Calu3 (cell line): Measurements from ENCODE around the gene EGFR. TPM values are rescaled to one million over a fixed set of nuclear protein-coding genes. Genes with fewer than 3 reads are reported as not detected.

Source experiments
- BruUV-seq: library from RNA; stranded (reverse); fragments of 400-500 nt; replicated peaks from 2 replicates; lab custom pipeline; 2021; lab: Mats Ljungman, UMichigan
- CTCF ChIA-PET: fragments of 300-600 bp; sonication (Branson Sonifier 250); formaldehyde crosslinking; loops from one replicate; lab custom pipeline; 2022; ENCODE audit warnings: antibody characterized with exemption; lab: Charles Lee
- DNase-seq: peaks from one replicate; pipeline ENCODE4 v3.0.0; 2022
- H3K27ac Mint-ChIP-seq: one replicate; pipeline ENCODE4 v1.8.0; 2022; ENCODE audit warnings: mixed read lengths; ENCODE audit not compliant: unreplicated experiment
- H3K27me3 Mint-ChIP-seq: one replicate; pipeline ENCODE4 v1.8.0; 2022; ENCODE audit warnings: mixed read lengths; ENCODE audit not compliant: unreplicated experiment
- H3K36me3 Mint-ChIP-seq: one replicate; pipeline ENCODE4 v1.8.0; 2022; ENCODE audit warnings: mild to moderate bottlenecking, moderate library complexity, mixed read lengths; ENCODE audit not compliant: insufficient read depth, unreplicated experiment
- H3K4me1 Mint-ChIP-seq: one replicate; pipeline ENCODE4 v1.8.0; 2022; ENCODE audit warnings: mild to moderate bottlenecking, low read depth, mixed read lengths; ENCODE audit not compliant: unreplicated experiment
- H3K4me3 Mint-ChIP-seq: one replicate; pipeline ENCODE4 v1.8.0; 2022; ENCODE audit warnings: mild to moderate bottlenecking, low read depth, moderate library complexity, mixed read lengths; ENCODE audit not compliant: unreplicated experiment
- H3K9me3 Mint-ChIP-seq: one replicate; pipeline ENCODE4 v1.8.0; 2022; ENCODE audit warnings: low read depth, mixed read lengths; ENCODE audit not compliant: unreplicated experiment
- intact Hi-C: fragments of 100-400 bp; cut with micrococcal nuclease; formaldehyde crosslinking; loops from one replicate; pipeline ENCODE4 v1.10.0; 2022; ENCODE audit not compliant: unreplicated experiment
- total RNA-seq: library from RNA; stranded (reverse); gene quantifications from 2 replicates; pipeline ENCODE4 v1.2.3, GENCODE V29; 2022
- TF ChIP-seq, protein P1 (sequence below): fragments of 200-600 bp; IDR thresholded peaks from one replicate; pipeline ENCODE4 v1.8.0; 2022; ENCODE audit warnings: antibody characterized with exemption; ENCODE audit not compliant: unreplicated experiment

Gene EGFR
- total RNA-seq, 1 experiment from 2014 or later, result 87.4 TPM

DNA sequence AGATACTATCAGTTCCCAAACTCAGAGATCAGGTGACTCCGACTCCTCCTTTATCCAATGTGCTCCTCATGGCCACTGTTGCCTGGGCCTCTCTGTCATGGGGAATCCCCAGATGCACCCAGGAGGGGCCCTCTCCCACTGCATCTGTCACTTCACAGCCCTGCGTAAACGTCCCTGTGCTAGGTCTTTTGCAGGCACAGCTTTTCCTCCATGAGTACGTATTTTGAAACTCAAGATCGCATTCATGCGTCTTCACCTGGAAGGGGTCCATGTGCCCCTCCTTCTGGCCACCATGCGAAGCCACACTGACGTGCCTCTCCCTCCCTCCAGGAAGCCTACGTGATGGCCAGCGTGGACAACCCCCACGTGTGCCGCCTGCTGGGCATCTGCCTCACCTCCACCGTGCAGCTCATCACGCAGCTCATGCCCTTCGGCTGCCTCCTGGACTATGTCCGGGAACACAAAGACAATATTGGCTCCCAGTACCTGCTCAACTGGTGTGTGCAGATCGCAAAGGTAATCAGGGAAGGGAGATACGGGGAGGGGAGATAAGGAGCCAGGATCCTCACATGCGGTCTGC, 162.2 kb downstream of the EGFR start:
- no peak for DNase-seq
- no peak overlapping the region for H3K27ac Mint-ChIP-seq
- H3K9me3 Mint-ChIP-seq, result no peaks in the 10 kb centered on the region
- CTCF ChIA-PET, result interaction anchor here (0.6 kb wide), 1 partner anchor 241 kb away, joined by 3 read pairs; no protein-coding TSS in a partner anchor
- intact Hi-C loops, result no loop called here
- no TSS peak for BruUV-seq
- TF ChIP-seq, protein P1, sequence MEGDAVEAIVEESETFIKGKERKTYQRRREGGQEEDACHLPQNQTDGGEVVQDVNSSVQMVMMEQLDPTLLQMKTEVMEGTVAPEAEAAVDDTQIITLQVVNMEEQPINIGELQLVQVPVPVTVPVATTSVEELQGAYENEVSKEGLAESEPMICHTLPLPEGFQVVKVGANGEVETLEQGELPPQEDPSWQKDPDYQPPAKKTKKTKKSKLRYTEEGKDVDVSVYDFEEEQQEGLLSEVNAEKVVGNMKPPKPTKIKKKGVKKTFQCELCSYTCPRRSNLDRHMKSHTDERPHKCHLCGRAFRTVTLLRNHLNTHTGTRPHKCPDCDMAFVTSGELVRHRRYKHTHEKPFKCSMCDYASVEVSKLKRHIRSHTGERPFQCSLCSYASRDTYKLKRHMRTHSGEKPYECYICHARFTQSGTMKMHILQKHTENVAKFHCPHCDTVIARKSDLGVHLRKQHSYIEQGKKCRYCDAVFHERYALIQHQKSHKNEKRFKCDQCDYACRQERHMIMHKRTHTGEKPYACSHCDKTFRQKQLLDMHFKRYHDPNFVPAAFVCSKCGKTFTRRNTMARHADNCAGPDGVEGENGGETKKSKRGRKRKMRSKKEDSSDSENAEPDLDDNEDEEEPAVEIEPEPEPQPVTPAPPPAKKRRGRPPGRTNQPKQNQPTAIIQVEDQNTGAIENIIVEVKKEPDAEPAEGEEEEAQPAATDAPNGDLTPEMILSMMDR, result no peak
- peaks cover 18% of the 10 kb centered on the region for H3K36me3 Mint-ChIP-seq
- peaks cover 7% of the 10 kb centered on the region for H3K4me1 Mint-ChIP-seq
- no peak overlapping the region for H3K4me3 Mint-ChIP-seq
- no peaks in the 10 kb centered on the region for H3K27me3 Mint-ChIP-seq

DNA sequence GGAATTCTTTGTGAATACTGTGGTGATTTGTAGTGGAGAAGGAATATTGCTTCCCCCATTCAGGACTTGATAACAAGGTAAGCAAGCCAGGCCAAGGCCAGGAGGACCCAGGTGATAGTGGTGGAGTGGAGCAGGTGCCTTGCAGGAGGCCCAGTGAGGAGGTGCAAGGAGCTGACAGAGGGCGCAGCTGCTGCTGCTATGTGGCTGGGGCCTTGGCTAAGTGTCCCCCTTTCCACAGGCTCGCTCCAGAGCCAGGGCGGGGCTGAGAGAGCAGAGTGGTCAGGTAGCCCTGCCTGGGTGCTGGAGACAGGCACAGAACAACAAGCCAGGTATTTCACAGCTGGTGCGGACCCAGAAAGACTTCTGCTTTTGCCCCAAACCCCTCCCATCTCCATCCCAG, 162.9 kb downstream of the EGFR start:
- intact Hi-C loops, result no loop called here
- no peaks in the 10 kb centered on the region for H3K9me3 Mint-ChIP-seq
- no peak overlapping the region for H3K4me3 Mint-ChIP-seq
- no TSS peak for BruUV-seq
- TF ChIP-seq, protein P1, result no peak
- DNase-seq, result no peak
- CTCF ChIA-PET, result no interaction called here
- H3K4me1 Mint-ChIP-seq, result peaks cover 8% of the 10 kb centered on the region
- no peak overlapping the region for H3K27ac Mint-ChIP-seq
- no peaks in the 10 kb centered on the region for H3K27me3 Mint-ChIP-seq
- peaks cover 18% of the 10 kb centered on the region for H3K36me3 Mint-ChIP-seq

DNA sequence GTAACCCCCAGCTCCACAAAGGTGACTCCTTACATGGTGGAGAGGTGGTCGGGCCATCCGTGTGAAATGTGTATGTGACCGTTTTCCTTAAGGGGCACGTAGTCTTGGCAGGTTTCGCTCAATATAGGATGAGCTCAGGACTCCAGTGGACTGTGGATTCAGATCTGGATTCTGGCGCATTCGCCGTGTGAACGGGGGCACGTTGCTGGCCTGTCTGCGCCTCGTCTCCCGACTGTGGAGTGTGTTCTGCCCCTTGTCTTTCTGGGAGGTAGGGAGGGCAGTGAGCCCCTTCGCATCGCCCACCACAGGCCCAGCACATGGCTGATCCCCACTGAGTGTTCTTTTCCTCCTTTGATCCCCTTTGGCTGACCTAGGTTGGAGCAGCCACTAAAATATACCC, 165.1 kb downstream of the EGFR start:
- H3K27me3 Mint-ChIP-seq, result no peaks in the 10 kb centered on the region
- H3K36me3 Mint-ChIP-seq, result peaks cover 21% of the 10 kb centered on the region
- H3K4me1 Mint-ChIP-seq, result peaks cover 8% of the 10 kb centered on the region
- TF ChIP-seq, protein P1, result no peak
- no peaks in the 10 kb centered on the region for H3K9me3 Mint-ChIP-seq
- CTCF ChIA-PET, result interaction anchor here (0.5 kb wide), 1 partner anchor 384 kb away, joined by 3 read pairs; no protein-coding TSS in a partner anchor
- no peak for DNase-seq
- H3K27ac Mint-ChIP-seq, result no peak overlapping the region
- no peak overlapping the region for H3K4me3 Mint-ChIP-seq
- intact Hi-C loops, result no loop called here
- no TSS peak for BruUV-seq

DNA sequence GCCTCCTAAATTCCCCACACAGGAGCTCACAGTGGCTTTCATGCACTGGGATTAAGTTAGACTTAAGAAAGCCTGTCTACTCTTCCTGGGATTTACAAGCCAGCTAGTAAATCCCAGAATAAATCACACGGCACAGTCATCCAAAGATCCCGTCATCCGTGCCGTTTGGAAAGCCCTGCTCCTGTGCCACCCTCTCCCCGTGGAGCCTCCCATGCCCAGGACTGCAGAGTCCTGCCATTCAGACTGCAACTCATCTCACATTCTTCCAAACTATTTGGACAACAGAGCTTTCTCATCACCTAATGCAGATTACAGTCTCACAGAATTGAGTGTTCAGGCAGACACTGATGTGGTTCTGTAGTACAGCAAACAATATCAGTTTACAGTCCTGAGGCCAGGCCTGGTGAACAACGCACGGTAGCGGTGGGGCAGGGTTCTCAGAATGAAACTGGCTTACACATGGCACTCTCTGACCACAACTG, 166.5 kb downstream of the EGFR start:
- Mint-ChIP-seq H3K36me3 (peaks cover 23% of the 10 kb centered on the region), H3K4me3 (no peak overlapping the region)
- CTCF ChIA-PET, result no interaction called here

More for the DNA sequence above, 166.5 kb downstream of the EGFR start:
- no peaks in the 10 kb centered on the region for H3K27me3 Mint-ChIP-seq
- no peak overlapping the region for H3K27ac Mint-ChIP-seq
- peaks cover 8% of the 10 kb centered on the region for H3K4me1 Mint-ChIP-seq
- no TSS peak for BruUV-seq
- TF ChIP-seq, protein P1, result no peak
- intact Hi-C loops, result no loop called here
- DNase-seq, result no peak
- no peaks in the 10 kb centered on the region for H3K9me3 Mint-ChIP-seq
